RPMI8226 (cell line): ENCODE results near the gene PRKG1.
"Not testable (repeated sequence)": the region's sequence is repeated elsewhere in the genome, so short reads cannot be mapped to it uniquely, and the experiment has no call there.

Source experiments
- DNase-seq: peaks from one replicate; pipeline ENCODE4 v3.0.0-alpha.2; 2015

PRKG1 gene

GRCh38 chr10:51340845-51341610 is 266.7 kb downstream of the PRKG1 start:
- DNase-seq: no peak

- not testable (repeated sequence) for DNase-seq
Observed at GRCh38 chr10:51341745-51342144, 267.5 kb downstream of the PRKG1 start.

GRCh38 chr10:51342381-51342780 is 268.1 kb downstream of the PRKG1 start:
- DNase-seq: no peak

- no peak for DNase-seq
Observed at GRCh38 chr10:51343391-51343790, 269.1 kb downstream of the PRKG1 start.

- DNase-seq: no peak
Observed at GRCh38 chr10:51344371-51344770, 270.1 kb downstream of the PRKG1 start.

- no peak for DNase-seq
Observed at GRCh38 chr10:51348622-51349021, 274.3 kb downstream of the PRKG1 start.

GRCh38 chr10:51357170-51357569 is 282.9 kb downstream of the PRKG1 start:
- no peak for DNase-seq

GRCh38 chr10:51358227-51358626 is 283.9 kb downstream of the PRKG1 start:
- no peak for DNase-seq

- DNase-seq: no peak
Observed at GRCh38 chr10:51363415-51363814, 289.1 kb downstream of the PRKG1 start.

- DNase-seq: no peak
Observed at GRCh38 chr10:51364674-51365073, 290.4 kb downstream of the PRKG1 start.

GRCh38 chr10:51366044-51366443 is 291.8 kb downstream of the PRKG1 start:
- no peak for DNase-seq

GRCh38 chr10:51367127-51367526 is 292.8 kb downstream of the PRKG1 start:
- no peak for DNase-seq

GRCh38 chr10:51367694-51368093 is 293.4 kb downstream of the PRKG1 start:
- DNase-seq: no peak

- DNase-seq: no peak
Observed at GRCh38 chr10:51368943-51369342, 294.7 kb downstream of the PRKG1 start.

- DNase-seq: no peak
Observed at GRCh38 chr10:51369903-51370302, 295.6 kb downstream of the PRKG1 start.

- no peak for DNase-seq
Observed at GRCh38 chr10:51371743-51372142, 297.5 kb downstream of the PRKG1 start.

GRCh38 chr10:51375790-51376189 is 301.5 kb downstream of the PRKG1 start:
- DNase-seq: no peak

GRCh38 chr10:51377070-51377931 is 303.0 kb downstream of the PRKG1 start:
- no peak for DNase-seq

GRCh38 chr10:51377932-51378599 is 303.8 kb downstream of the PRKG1 start:
- no peak for DNase-seq

GRCh38 chr10:51382181-51382580 is 307.9 kb downstream of the PRKG1 start:
- no peak for DNase-seq

GRCh38 chr10:51384971-51385370 is 310.7 kb downstream of the PRKG1 start:
- no peak for DNase-seq

GRCh38 chr10:51386248-51386885 is 312.1 kb downstream of the PRKG1 start:
- DNase-seq: no peak
